SK-N-SH (cell line): ENCODE measurements around the gene CCDC6.

ENCODE experiments used
- CHD2 ChIP-seq: fragments of 150-350 bp; IDR thresholded peaks from 2 replicates; pipeline ENCODE4 v1.6.1; 2018; ENCODE audit warnings: low read length; ENCODE audit not compliant: partially characterized antibody
- EP300 ChIP-seq, 2 experiments: IDR thresholded peaks; 2 replicates each; pipeline versions ENCODE4 v1.4.0 to v1.6.1; 2012; ENCODE audit warnings: borderline replicate concordance in 1 of 2, low read depth in 1 of 2, low read length in 1 of 2
- FOXM1 ChIP-seq: IDR thresholded peaks from 2 replicates; pipeline ENCODE4 v1.4.0; 2012; ENCODE audit warnings: low read depth, mild to moderate bottlenecking
- GABPA ChIP-seq: IDR thresholded peaks from 2 replicates; pipeline ENCODE4 v1.4.0; 2012; ENCODE audit warnings: low read depth, mild to moderate bottlenecking
- JUND ChIP-seq: IDR thresholded peaks from 2 replicates; pipeline ENCODE4 v1.4.0; 2012
- NFIC ChIP-seq: IDR thresholded peaks from 2 replicates; pipeline ENCODE4 v1.4.0; 2012; ENCODE audit warnings: borderline replicate concordance
- RAD21 ChIP-seq: IDR thresholded peaks from 2 replicates; pipeline ENCODE4 v1.6.1; 2012; ENCODE audit warnings: mild to moderate bottlenecking, low read length
- RCOR1 ChIP-seq: fragments of 150-350 bp; IDR thresholded peaks from 2 replicates; pipeline ENCODE4 v1.6.1; 2017; ENCODE audit warnings: antibody characterized with exemption, low read length
- RFX5 ChIP-seq: IDR thresholded peaks from 2 replicates; pipeline ENCODE4 v1.6.1; 2012; ENCODE audit warnings: mild to moderate bottlenecking, improper control_type of control experiment, low read length
- TCF12 ChIP-seq: IDR thresholded peaks from 2 replicates; pipeline ENCODE4 v1.4.0; 2012
- YY1 ChIP-seq: IDR thresholded peaks from 2 replicates; pipeline ENCODE4 v1.4.0; 2012; ENCODE audit warnings: low read depth, mild to moderate bottlenecking
- TF ChIP-seq, protein P1 (sequence below): fragments of 200-600 bp; sonication (generic); IDR thresholded peaks from 2 replicates; pipeline ENCODE4 v1.6.1; 2017; ENCODE audit warnings: antibody characterized with exemption, mild to moderate bottlenecking, moderate library complexity
- TF ChIP-seq, protein P2 (sequence below): fragments of 150-350 bp; IDR thresholded peaks from 2 replicates; pipeline ENCODE4 v1.6.1; 2017; ENCODE audit warnings: antibody characterized with exemption, low read length, low read depth, borderline replicate concordance

DNA sequence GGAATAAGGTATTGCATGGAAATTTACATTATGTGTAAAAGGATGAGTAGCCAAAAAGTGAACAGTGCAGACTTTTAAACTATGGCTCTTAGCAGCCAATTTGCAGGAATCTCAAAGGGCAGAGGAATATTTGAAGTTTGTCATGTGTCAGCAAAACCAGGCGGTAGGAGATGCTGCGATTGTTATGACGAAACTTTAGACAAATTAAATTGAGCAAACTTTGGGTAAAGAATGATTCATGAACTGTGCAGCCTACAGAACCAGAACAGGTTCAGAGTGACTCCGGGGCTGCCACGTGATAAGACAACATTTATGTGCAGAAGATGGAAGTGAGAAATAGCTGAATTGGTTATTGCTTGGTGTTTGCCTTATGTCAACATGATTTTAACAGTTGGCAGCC is 39.2 kb upstream of the CCDC6 start:
- TF ChIP-seq, protein P1, sequence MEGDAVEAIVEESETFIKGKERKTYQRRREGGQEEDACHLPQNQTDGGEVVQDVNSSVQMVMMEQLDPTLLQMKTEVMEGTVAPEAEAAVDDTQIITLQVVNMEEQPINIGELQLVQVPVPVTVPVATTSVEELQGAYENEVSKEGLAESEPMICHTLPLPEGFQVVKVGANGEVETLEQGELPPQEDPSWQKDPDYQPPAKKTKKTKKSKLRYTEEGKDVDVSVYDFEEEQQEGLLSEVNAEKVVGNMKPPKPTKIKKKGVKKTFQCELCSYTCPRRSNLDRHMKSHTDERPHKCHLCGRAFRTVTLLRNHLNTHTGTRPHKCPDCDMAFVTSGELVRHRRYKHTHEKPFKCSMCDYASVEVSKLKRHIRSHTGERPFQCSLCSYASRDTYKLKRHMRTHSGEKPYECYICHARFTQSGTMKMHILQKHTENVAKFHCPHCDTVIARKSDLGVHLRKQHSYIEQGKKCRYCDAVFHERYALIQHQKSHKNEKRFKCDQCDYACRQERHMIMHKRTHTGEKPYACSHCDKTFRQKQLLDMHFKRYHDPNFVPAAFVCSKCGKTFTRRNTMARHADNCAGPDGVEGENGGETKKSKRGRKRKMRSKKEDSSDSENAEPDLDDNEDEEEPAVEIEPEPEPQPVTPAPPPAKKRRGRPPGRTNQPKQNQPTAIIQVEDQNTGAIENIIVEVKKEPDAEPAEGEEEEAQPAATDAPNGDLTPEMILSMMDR = no peak
- TF ChIP-seq, protein P2, sequence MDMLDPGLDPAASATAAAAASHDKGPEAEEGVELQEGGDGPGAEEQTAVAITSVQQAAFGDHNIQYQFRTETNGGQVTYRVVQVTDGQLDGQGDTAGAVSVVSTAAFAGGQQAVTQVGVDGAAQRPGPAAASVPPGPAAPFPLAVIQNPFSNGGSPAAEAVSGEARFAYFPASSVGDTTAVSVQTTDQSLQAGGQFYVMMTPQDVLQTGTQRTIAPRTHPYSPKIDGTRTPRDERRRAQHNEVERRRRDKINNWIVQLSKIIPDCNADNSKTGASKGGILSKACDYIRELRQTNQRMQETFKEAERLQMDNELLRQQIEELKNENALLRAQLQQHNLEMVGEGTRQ = no peak
- TF ChIP-seq CHD2 (no peak), RAD21 (no peak), RFX5 (no peak), JUND (no peak), NFIC (no peak), EP300 (IDR thresholded peaks at IDR 0.05; ENCODE audit: borderline replicate concordance in 1 of 2, low read depth in 1 of 2, low read length in 1 of 2) (no peak), TCF12 (no peak), YY1 (no peak), RCOR1 (no peak), FOXM1 (no peak), GABPA (no peak)
